ENCODE measurements around the gene CWC27.
A peak's percentile ranks its signal among the peaks of the same experiment; 100 is the strongest.

The CWC27 gene

GRCh38 chr5:64971990-64972389 lies 203.3 kb downstream of the CWC27 start:
- peak overlapping the region; percentile 60 for H3K9ac ChIP-seq (ENCODE audit: low read length)
- H2BK120ac ChIP-seq (ENCODE audit: low read depth, low read length) = no peak overlapping the region
- H4K8ac ChIP-seq (ENCODE audit: low read length) = no peak overlapping the region
- H2BK12ac ChIP-seq (ENCODE audit: low read length in 2 of 2) = no peak overlapping the region
- no peak overlapping the region for H3K4me3 ChIP-seq (ENCODE audit: insufficient read depth in 1 of 2, low read depth in 1 of 2, low read length in 2 of 2)
- H3K79me1 ChIP-seq (replicated peaks; ENCODE audit: low read length, poor library complexity, severe bottlenecking) = no peaks in the 10 kb centered on the region
- no peak overlapping the region for H3K23ac ChIP-seq (ENCODE audit: low read length in 2 of 2)
- no peak overlapping the region for H3K4me2 ChIP-seq (ENCODE audit: low read length, poor library complexity, severe bottlenecking)
- no peak overlapping the region for H2AK5ac ChIP-seq (ENCODE audit: low read length, severe bottlenecking)
- no peak for DNase-seq
- H4K91ac ChIP-seq (ENCODE audit: low read length) = no peak overlapping the region
- H3K27ac ChIP-seq (ENCODE audit: low read length, poor library complexity, severe bottlenecking) = no peak overlapping the region
- no peaks in the 10 kb centered on the region for H3K27me3 ChIP-seq (ENCODE audit: control insufficient read depth in 1 of 2, insufficient read depth in 1 of 2, low read length in 2 of 2)
- H2BK5ac ChIP-seq (ENCODE audit: low read depth, low read length, poor library complexity, severe bottlenecking) = no peak overlapping the region
- 100% methylated on average over 2 of the region's 3 CpGs for WGBS
- no peak overlapping the region for H2AFZ ChIP-seq (ENCODE audit: low read depth, low read length)
- no peak overlapping the region for H2BK15ac ChIP-seq (ENCODE audit: low read depth, poor library complexity, severe bottlenecking)
- H3K18ac ChIP-seq (ENCODE audit: low read depth in 1 of 2, low read length in 2 of 2) = no peak overlapping the region
- H3K14ac ChIP-seq (ENCODE audit: low read length in 2 of 2) = no peak overlapping the region
- H3K4me1 ChIP-seq (ENCODE audit: control insufficient read depth, insufficient read depth, low read depth, low read length) = no peaks in the 10 kb centered on the region
- peaks cover 12% of the 10 kb centered on the region for H3K9me3 ChIP-seq (ENCODE audit: control insufficient read depth, low read length)
- no peak overlapping the region for H3K4ac ChIP-seq (ENCODE audit: low read depth in 1 of 2, low read length in 2 of 2)
- peaks cover 0 to 16% of the 10 kb centered on the region in 2 experiments for H3K36me3 ChIP-seq (ENCODE audit: control insufficient read depth in 1 of 2, insufficient read depth in 2 of 2, low read depth in 1 of 2, low read length in 2 of 2)

DNA sequence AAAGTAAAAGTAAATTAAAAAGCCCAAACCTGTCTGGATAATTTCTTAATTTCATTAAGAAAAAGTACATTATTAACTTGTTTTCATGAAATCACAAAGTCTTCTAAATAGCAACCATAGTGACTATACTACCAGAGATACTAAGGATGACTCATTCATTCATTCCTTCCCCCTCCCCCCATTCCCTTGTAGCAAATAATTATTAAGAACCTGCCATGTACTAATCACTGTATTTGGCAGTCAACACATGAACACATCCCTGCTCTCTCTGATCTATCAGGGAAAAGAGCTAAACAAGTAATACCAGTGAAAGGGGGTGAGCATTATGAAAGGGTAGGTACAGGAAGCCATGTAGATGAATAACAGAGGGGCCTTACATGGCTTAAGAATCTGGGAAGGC lies 203.9 kb downstream of the CWC27 start:
- H3K9ac ChIP-seq (ENCODE audit: low read length) = peak overlapping the region; percentile 60
- H3K4me2 ChIP-seq (ENCODE audit: low read length, poor library complexity, severe bottlenecking) = no peak overlapping the region
- no peak overlapping the region for H3K4me3 ChIP-seq (ENCODE audit: insufficient read depth in 1 of 2, low read depth in 1 of 2, low read length in 2 of 2)
- H4K8ac ChIP-seq (ENCODE audit: low read length) = no peak overlapping the region
- no peak overlapping the region for H2AK5ac ChIP-seq (ENCODE audit: low read length, severe bottlenecking)
- no peak overlapping the region for H3K23ac ChIP-seq (ENCODE audit: low read length in 2 of 2)
- H3K79me1 ChIP-seq (replicated peaks; ENCODE audit: low read length, poor library complexity, severe bottlenecking) = no peaks in the 10 kb centered on the region
- no peaks in the 10 kb centered on the region for H3K27me3 ChIP-seq (ENCODE audit: control insufficient read depth in 1 of 2, insufficient read depth in 1 of 2, low read length in 2 of 2)
- no peak overlapping the region for H2BK5ac ChIP-seq (ENCODE audit: low read depth, low read length, poor library complexity, severe bottlenecking)
- no peak overlapping the region for H3K14ac ChIP-seq (ENCODE audit: low read length in 2 of 2)
- no peak overlapping the region for H3K4ac ChIP-seq (ENCODE audit: low read depth in 1 of 2, low read length in 2 of 2)
- no peak overlapping the region for H2BK15ac ChIP-seq (ENCODE audit: low read depth, poor library complexity, severe bottlenecking)
- no peak overlapping the region for H4K91ac ChIP-seq (ENCODE audit: low read length)
- H3K9me3 ChIP-seq (ENCODE audit: control insufficient read depth, low read length) = peaks cover 6% of the 10 kb centered on the region
- no peaks in the 10 kb centered on the region for H3K4me1 ChIP-seq (ENCODE audit: control insufficient read depth, insufficient read depth, low read depth, low read length)
- no peak overlapping the region for H2AFZ ChIP-seq (ENCODE audit: low read depth, low read length)
- H3K36me3 ChIP-seq (ENCODE audit: control insufficient read depth in 1 of 2, insufficient read depth in 2 of 2, low read depth in 1 of 2, low read length in 2 of 2) = peaks cover 0 to 16% of the 10 kb centered on the region in 2 experiments
- no peak overlapping the region for H3K18ac ChIP-seq (ENCODE audit: low read depth in 1 of 2, low read length in 2 of 2)
- no peak overlapping the region for H2BK12ac ChIP-seq (ENCODE audit: low read length in 2 of 2)
- no peak overlapping the region for H3K27ac ChIP-seq (ENCODE audit: low read length, poor library complexity, severe bottlenecking)
- DNase-seq = no peak
- no peak overlapping the region for H2BK120ac ChIP-seq (ENCODE audit: low read depth, low read length)

DNA sequence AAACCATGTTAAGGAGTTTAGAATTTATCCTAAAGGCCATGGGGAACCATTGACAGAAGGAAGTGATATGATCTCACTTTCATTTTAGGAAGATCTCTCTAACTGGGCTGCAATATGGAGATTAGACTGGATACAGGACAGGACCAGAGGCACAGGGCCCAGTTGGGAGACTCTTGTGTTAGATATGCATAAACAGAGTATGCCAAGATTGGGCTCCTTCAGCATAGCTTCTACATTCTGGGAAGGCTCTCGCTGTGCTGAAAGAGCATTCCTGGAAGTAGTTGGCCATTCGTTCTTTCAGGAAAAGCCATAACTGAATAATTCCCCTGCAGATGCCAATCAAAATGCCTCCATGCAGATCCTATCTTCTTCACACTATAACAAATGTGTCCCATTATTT lies 204.5 kb downstream of the CWC27 start:
- Histone ChIP-seq H3K14ac (ENCODE audit: low read length in 2 of 2) (no peak overlapping the region), H3K9ac (ENCODE audit: low read length) (no peak overlapping the region), H3K4me3 (ENCODE audit: insufficient read depth in 1 of 2, low read depth in 1 of 2, low read length in 2 of 2) (no peak overlapping the region), H4K91ac (ENCODE audit: low read length) (no peak overlapping the region), H2BK12ac (ENCODE audit: low read length in 2 of 2) (no peak overlapping the region), H3K27ac (ENCODE audit: low read length, poor library complexity, severe bottlenecking) (no peak overlapping the region), H2BK120ac (ENCODE audit: low read depth, low read length) (no peak overlapping the region), H2BK5ac (ENCODE audit: low read depth, low read length, poor library complexity, severe bottlenecking) (no peak overlapping the region), H3K4ac (ENCODE audit: low read depth in 1 of 2, low read length in 2 of 2) (no peak overlapping the region), H2AFZ (ENCODE audit: low read depth, low read length) (no peak overlapping the region), H3K4me1 (ENCODE audit: control insufficient read depth, insufficient read depth, low read depth, low read length) (peaks cover 2% of the 10 kb centered on the region), H3K27me3 (ENCODE audit: control insufficient read depth in 1 of 2, insufficient read depth in 1 of 2, low read length in 2 of 2) (no peaks in the 10 kb centered on the region), H3K18ac (ENCODE audit: low read depth in 1 of 2, low read length in 2 of 2) (no peak overlapping the region), H3K36me3 (ENCODE audit: control insufficient read depth in 1 of 2, insufficient read depth in 2 of 2, low read depth in 1 of 2, low read length in 2 of 2) (peaks cover 3 to 16% of the 10 kb centered on the region in 2 experiments), H4K8ac (ENCODE audit: low read length) (no peak overlapping the region), H3K9me3 (ENCODE audit: control insufficient read depth, low read length) (peaks cover 3% of the 10 kb centered on the region), H2BK15ac (ENCODE audit: low read depth, poor library complexity, severe bottlenecking) (no peak overlapping the region), H3K4me2 (ENCODE audit: low read length, poor library complexity, severe bottlenecking) (no peak overlapping the region), H2AK5ac (ENCODE audit: low read length, severe bottlenecking) (no peak overlapping the region), H3K79me1 (replicated peaks; ENCODE audit: low read length, poor library complexity, severe bottlenecking) (no peaks in the 10 kb centered on the region), H3K23ac (ENCODE audit: low read length in 2 of 2) (no peak overlapping the region)
- no peak for DNase-seq
- WGBS = 94% methylated on average over 2 of the region's 2 CpGs

DNA sequence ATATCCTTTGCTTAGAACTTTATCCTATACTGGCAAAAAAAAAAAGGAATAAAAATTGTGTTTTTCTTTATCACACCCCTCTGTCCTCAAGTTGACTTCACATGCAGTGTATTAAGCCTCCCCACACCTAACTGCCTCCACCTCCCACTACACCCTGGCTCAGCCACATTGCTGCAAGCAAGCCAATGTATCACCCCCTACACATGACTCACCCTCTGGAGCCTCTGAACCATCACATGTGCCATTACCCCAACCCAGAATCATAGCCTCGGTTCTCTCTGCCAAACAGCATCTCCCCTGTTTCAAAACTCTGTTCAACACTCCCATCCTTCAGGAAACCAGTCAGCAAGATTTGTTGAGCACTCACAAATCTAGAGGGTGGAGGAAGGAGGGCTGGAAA lies 209.0 kb downstream of the CWC27 start:
- H2BK120ac ChIP-seq (ENCODE audit: low read depth, low read length) = no peak overlapping the region
- H3K23ac ChIP-seq (ENCODE audit: low read length in 2 of 2) = no peak overlapping the region
- no peak overlapping the region for H2AFZ ChIP-seq (ENCODE audit: low read depth, low read length)
- no peak overlapping the region for H4K8ac ChIP-seq (ENCODE audit: low read length)
- no peak overlapping the region for H3K14ac ChIP-seq (ENCODE audit: low read length in 2 of 2)
- H3K27me3 ChIP-seq (ENCODE audit: control insufficient read depth in 1 of 2, insufficient read depth in 1 of 2, low read length in 2 of 2) = no peaks in the 10 kb centered on the region
- no peak overlapping the region for H3K4ac ChIP-seq (ENCODE audit: low read depth in 1 of 2, low read length in 2 of 2)
- 100% methylated on average over 1 of the region's 1 CpG for WGBS
- no peak overlapping the region for H3K4me2 ChIP-seq (ENCODE audit: low read length, poor library complexity, severe bottlenecking)
- H2BK12ac ChIP-seq (ENCODE audit: low read length in 2 of 2) = no peak overlapping the region
- no peak for DNase-seq
- H4K91ac ChIP-seq (ENCODE audit: low read length) = no peak overlapping the region
- no peak overlapping the region for H3K27ac ChIP-seq (ENCODE audit: low read length, poor library complexity, severe bottlenecking)
- H3K9me3 ChIP-seq (ENCODE audit: control insufficient read depth, low read length) = no peaks in the 10 kb centered on the region
- no peak overlapping the region for H2AK5ac ChIP-seq (ENCODE audit: low read length, severe bottlenecking)
- no peak overlapping the region for H2BK5ac ChIP-seq (ENCODE audit: low read depth, low read length, poor library complexity, severe bottlenecking)
- peak overlapping the region; percentile 81 for H3K9ac ChIP-seq (ENCODE audit: low read length)
- peaks cover 5 to 13% of the 10 kb centered on the region in 2 experiments for H3K36me3 ChIP-seq (ENCODE audit: control insufficient read depth in 1 of 2, insufficient read depth in 2 of 2, low read depth in 1 of 2, low read length in 2 of 2)
- H3K18ac ChIP-seq (ENCODE audit: low read depth in 1 of 2, low read length in 2 of 2) = no peak overlapping the region
- no peaks in the 10 kb centered on the region for H3K79me1 ChIP-seq (replicated peaks; ENCODE audit: low read length, poor library complexity, severe bottlenecking)
- no peak overlapping the region for H2BK15ac ChIP-seq (ENCODE audit: low read depth, poor library complexity, severe bottlenecking)
- no peak overlapping the region for H3K4me3 ChIP-seq (ENCODE audit: insufficient read depth in 1 of 2, low read depth in 1 of 2, low read length in 2 of 2)
- H3K4me1 ChIP-seq (ENCODE audit: control insufficient read depth, insufficient read depth, low read depth, low read length) = peaks cover 2% of the 10 kb centered on the region

All from mesenchymal stem cell (in vitro differentiated cells and primary cell).